ENCODE measurements around the gene RASA3. TPM values are rescaled to one million over a fixed set of nuclear protein-coding genes. Genes with fewer than 3 reads are reported as not detected.

Gene RASA3
- total RNA-seq, 3 donors from 2014 or later (not counting 1 experiment from before 2014, with no cell fraction given), result 252 to 277 (median 274) TPM

DNA sequence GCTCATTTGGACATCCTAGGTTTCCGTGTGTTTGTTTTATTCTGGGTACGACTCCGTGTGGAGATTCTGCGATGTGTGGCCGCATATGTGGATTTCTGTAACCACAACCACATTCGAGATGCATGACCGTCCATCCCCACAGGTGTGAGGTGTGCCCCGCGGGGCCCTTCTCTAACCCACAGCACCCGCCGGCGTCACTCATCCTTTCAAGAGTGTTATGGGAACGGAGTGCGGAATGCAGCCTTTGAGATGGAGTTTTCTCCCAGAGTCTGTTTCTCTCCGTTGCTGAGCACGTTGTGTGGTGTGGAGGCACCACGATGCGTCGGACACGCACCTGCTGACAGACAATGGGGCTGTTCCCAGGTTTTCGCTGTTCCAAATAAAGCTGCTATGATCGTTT, 198.5 kb downstream of the RASA3 start:
- no peak overlapping the region for H3K27ac Mint-ChIP-seq
- Histone ChIP-seq H3K4me3 (ENCODE audit: low read length) (no peak overlapping the region), H3K9me3 (ENCODE audit: control insufficient read depth, insufficient read depth, low read length) (no peaks in the 10 kb centered on the region), H3K27me3 (ENCODE audit: control insufficient read depth, insufficient read depth, low read length) (peaks cover 2% of the 10 kb centered on the region), H3K27ac (ENCODE audit: low read length) (no peak overlapping the region), H3K4me1 (ENCODE audit: control insufficient read depth, insufficient read depth, low read length) (peaks cover 12% of the 10 kb centered on the region), H3K36me3 (ENCODE audit: control insufficient read depth, insufficient read depth, low read length) (no peaks in the 10 kb centered on the region)
- H3K4me3 Mint-ChIP-seq, result no peak overlapping the region
- H3K27me3 Mint-ChIP-seq (ENCODE audit: low read depth in 2 of 2), result peaks cover 0 to 8% of the 10 kb centered on the region in 2 donors
- 86% methylated on average over 22 of the region's 22 CpGs for WGBS (ENCODE audit: insufficient coverage)
- peaks cover 0 to 35% of the 10 kb centered on the region in 2 donors for H3K4me1 Mint-ChIP-seq
- TF ChIP-seq, protein P1, sequence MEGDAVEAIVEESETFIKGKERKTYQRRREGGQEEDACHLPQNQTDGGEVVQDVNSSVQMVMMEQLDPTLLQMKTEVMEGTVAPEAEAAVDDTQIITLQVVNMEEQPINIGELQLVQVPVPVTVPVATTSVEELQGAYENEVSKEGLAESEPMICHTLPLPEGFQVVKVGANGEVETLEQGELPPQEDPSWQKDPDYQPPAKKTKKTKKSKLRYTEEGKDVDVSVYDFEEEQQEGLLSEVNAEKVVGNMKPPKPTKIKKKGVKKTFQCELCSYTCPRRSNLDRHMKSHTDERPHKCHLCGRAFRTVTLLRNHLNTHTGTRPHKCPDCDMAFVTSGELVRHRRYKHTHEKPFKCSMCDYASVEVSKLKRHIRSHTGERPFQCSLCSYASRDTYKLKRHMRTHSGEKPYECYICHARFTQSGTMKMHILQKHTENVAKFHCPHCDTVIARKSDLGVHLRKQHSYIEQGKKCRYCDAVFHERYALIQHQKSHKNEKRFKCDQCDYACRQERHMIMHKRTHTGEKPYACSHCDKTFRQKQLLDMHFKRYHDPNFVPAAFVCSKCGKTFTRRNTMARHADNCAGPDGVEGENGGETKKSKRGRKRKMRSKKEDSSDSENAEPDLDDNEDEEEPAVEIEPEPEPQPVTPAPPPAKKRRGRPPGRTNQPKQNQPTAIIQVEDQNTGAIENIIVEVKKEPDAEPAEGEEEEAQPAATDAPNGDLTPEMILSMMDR (IDR thresholded peaks at IDR 0.05), result no peak
- no peaks in the 10 kb centered on the region for H3K9me3 Mint-ChIP-seq
- H3K36me3 Mint-ChIP-seq, result no peaks in the 10 kb centered on the region
- intact Hi-C loops (cut with micrococcal nuclease), result no loop called here
- DNase-seq (no peak), ATAC-seq (no peak)

DNA sequence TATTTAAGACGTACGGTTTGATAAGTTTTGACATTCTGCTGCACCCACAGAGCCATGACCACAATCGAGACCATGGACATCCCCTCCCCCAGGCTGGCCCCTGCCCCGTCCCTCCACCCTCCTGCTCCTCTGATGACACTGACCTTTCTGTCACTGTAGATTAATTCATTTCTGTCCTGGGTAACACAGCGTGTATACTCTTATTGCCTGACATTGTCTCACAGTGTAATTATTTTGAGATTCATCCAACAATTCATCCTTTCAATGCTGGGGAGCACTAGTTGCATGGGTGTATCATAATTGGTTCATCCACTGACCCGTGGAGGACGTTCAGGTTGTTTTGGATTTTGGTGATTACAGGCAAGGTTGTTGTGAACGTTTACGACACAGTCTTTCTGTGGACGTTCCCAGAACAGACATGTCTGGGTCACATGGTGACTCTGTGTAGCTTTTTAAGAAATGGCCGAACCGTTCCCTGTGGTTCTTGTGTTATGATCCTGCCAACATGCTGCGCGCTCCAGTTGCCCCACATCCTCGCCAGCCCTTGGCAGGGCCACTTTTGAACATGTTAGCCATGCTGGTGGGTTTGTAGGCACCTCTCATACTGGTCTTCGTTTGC, 200.5 kb downstream of the RASA3 start:
- Histone ChIP-seq H3K27me3 (ENCODE audit: control insufficient read depth, insufficient read depth, low read length) (peaks cover 2% of the 10 kb centered on the region), H3K9me3 (ENCODE audit: control insufficient read depth, insufficient read depth, low read length) (no peaks in the 10 kb centered on the region), H3K4me3 (ENCODE audit: low read length) (no peak overlapping the region), H3K27ac (ENCODE audit: low read length) (no peak overlapping the region), H3K4me1 (ENCODE audit: control insufficient read depth, insufficient read depth, low read length) (peaks cover 12% of the 10 kb centered on the region), H3K36me3 (ENCODE audit: control insufficient read depth, insufficient read depth, low read length) (no peaks in the 10 kb centered on the region)
- intact Hi-C loops (cut with micrococcal nuclease), result no loop called here
- TF ChIP-seq, protein P1 (IDR thresholded peaks at IDR 0.05), result no peak
- 88% methylated on average over 16 of the region's 16 CpGs for WGBS (ENCODE audit: insufficient coverage)
- ATAC-seq (no peak), DNase-seq (no peak)
- Mint-ChIP-seq H3K4me1 (peaks cover 0 to 22% of the 10 kb centered on the region in 2 donors), H3K36me3 (no peaks in the 10 kb centered on the region), H3K9me3 (no peaks in the 10 kb centered on the region), H3K27me3 (ENCODE audit: low read depth in 2 of 2) (peaks cover 0 to 8% of the 10 kb centered on the region in 2 donors), H3K27ac (no peak overlapping the region), H3K4me3 (no peak overlapping the region)

DNA sequence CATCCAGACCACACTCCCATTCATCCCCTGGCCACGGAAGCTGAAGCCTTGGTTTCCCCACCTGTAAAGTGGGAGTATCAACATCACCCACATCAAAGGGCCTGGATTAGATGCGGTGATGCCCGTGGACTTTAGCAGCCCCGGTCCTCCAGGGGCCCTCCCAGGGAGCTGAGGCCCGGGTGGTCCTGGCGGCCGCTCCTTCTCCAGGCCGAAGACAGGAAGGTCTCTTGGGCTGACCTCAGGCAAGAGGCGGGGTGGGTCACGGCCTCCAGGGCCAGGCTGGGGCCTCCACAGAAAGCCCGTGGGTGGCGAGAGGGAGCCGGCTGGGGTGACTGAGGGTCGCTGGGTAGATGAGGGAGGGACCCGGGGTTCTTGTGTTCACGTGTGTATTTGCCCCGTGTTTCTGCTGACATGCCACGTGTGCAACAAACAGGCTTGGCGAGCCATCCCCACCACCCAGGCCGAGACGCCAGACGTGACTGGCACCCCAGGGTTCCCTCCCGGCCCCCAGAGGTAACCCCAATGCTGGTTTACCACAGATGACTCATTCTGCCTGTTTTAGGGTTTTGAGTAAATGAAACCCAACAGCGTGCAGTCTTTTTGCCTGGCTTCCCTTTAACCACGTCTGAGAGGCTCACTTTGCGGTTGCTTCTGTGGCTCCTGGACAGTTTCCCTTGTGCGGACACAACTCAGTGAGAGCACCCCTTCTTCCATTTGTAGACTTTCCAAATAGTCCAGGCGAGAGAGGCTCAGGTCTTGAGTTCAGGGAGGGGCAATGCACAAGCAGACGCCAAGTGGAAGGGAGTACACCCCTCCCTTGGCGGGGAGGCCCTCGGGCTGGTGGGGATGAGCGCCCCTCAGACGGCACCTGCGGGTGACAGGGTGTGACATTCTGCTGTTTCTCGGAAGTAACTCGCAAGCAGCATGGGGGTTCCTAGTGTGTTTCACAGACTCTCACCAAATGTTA, 201.5 kb downstream of the RASA3 start:
- H3K27me3 ChIP-seq (ENCODE audit: control insufficient read depth, insufficient read depth, low read length), result peaks cover 2% of the 10 kb centered on the region
- Mint-ChIP-seq H3K27ac (no peak overlapping the region), H3K9me3 (no peaks in the 10 kb centered on the region), H3K4me1 (peaks cover 0 to 22% of the 10 kb centered on the region in 2 donors), H3K36me3 (no peaks in the 10 kb centered on the region), H3K27me3 (ENCODE audit: low read depth in 2 of 2) (peaks cover 0 to 7% of the 10 kb centered on the region in 2 donors), H3K4me3 (no peak overlapping the region)
- 71% methylated on average over 36 of the region's 36 CpGs for WGBS (ENCODE audit: insufficient coverage)
- H3K36me3 ChIP-seq (ENCODE audit: control insufficient read depth, insufficient read depth, low read length), result no peaks in the 10 kb centered on the region
- H3K9me3 ChIP-seq (ENCODE audit: control insufficient read depth, insufficient read depth, low read length), result no peaks in the 10 kb centered on the region
- peaks cover 12% of the 10 kb centered on the region for H3K4me1 ChIP-seq (ENCODE audit: control insufficient read depth, insufficient read depth, low read length)
- intact Hi-C loops (cut with micrococcal nuclease), result no loop called here
- H3K4me3 ChIP-seq (ENCODE audit: low read length), result no peak overlapping the region
- TF ChIP-seq, protein P1 (IDR thresholded peaks at IDR 0.05), result no peak
- ATAC-seq, result peak in 2 of 3 donors; percentile 62 to 80
- peak; percentile 43 to 74 for DNase-seq
- H3K27ac ChIP-seq (ENCODE audit: low read length), result no peak overlapping the region

Data from natural killer cell (primary cell).